SK-N-SH treated with all-trans-retinoic acid at 6 μM for 48 hours (cell line): ENCODE results near the gene PRKG2.

ENCODE experiments used
- ARNTL ChIP-seq: fragments of 450-650 bp; formaldehyde crosslinking; IDR thresholded peaks from 2 replicates; pipeline ENCODE4 v1.5.0; 2020; ENCODE audit warnings: low read depth, mild to moderate bottlenecking, moderate library complexity, borderline replicate concordance
- ESRRG ChIP-seq: fragments of 250-450 bp; sonication (Bioruptor Pico); IDR thresholded peaks from 2 replicates; pipeline ENCODE4 v1.6.1; 2021; ENCODE audit warnings: mild to moderate bottlenecking
- GLIS3 ChIP-seq: fragments of 250-450 bp; sonication (Bioruptor Pico); IDR thresholded peaks from 2 replicates; pipeline ENCODE4 v1.5.0; 2020; ENCODE audit warnings: mild to moderate bottlenecking, moderate library complexity
- PPARA ChIP-seq: fragments of 250-450 bp; sonication (Bioruptor Pico); IDR thresholded peaks from 2 replicates; pipeline ENCODE4 v1.5.0; 2020; ENCODE audit warnings: mild to moderate bottlenecking, borderline replicate concordance
- RARB ChIP-seq: fragments of 250-450 bp; sonication (Bioruptor Pico); IDR thresholded peaks from 2 replicates; pipeline ENCODE4 v1.8.0; 2021; ENCODE audit warnings: mild to moderate bottlenecking, moderate library complexity
- ZC3H10 ChIP-seq: fragments of 250-450 bp; sonication (Bioruptor Pico); IDR thresholded peaks from 2 replicates; pipeline ENCODE4 v1.5.1; 2021; ENCODE audit warnings: mild to moderate bottlenecking, moderate library complexity
- ZFP3 ChIP-seq: fragments of 250-450 bp; sonication (Bioruptor Pico); IDR thresholded peaks from 2 replicates; pipeline ENCODE4 v1.5.0; 2020; ENCODE audit warnings: mild to moderate bottlenecking, moderate library complexity
- ZFP30 ChIP-seq: fragments of 450-650 bp; formaldehyde crosslinking; IDR thresholded peaks from 2 replicates; pipeline ENCODE4 v1.5.0; 2022; ENCODE audit warnings: mild to moderate bottlenecking, moderate library complexity
- ZNF70 ChIP-seq: fragments of 450-650 bp; formaldehyde crosslinking; IDR thresholded peaks from 2 replicates; pipeline ENCODE4 v1.5.0; 2020; ENCODE audit warnings: mild to moderate bottlenecking, moderate library complexity
- TF ChIP-seq, protein P1 (sequence below): fragments of 250-450 bp; sonication (Bioruptor Pico); IDR thresholded peaks from 2 replicates; pipeline ENCODE4 v1.8.0; 2020; ENCODE audit warnings: mild to moderate bottlenecking, moderate library complexity, borderline replicate concordance
- TF ChIP-seq, protein P2 (sequence below): fragments of 250-450 bp; sonication (Bioruptor Pico); IDR thresholded peaks from 2 replicates; pipeline ENCODE4 v1.5.1; 2020; ENCODE audit warnings: low read depth, mild to moderate bottlenecking, moderate library complexity
- TF ChIP-seq, protein P3 (sequence below): fragments of 250-450 bp; sonication (Bioruptor Pico); IDR thresholded peaks from 2 replicates; pipeline ENCODE4 v1.8.0; 2021; ENCODE audit warnings: low read depth, mild to moderate bottlenecking, moderate library complexity, borderline replicate concordance

DNA sequence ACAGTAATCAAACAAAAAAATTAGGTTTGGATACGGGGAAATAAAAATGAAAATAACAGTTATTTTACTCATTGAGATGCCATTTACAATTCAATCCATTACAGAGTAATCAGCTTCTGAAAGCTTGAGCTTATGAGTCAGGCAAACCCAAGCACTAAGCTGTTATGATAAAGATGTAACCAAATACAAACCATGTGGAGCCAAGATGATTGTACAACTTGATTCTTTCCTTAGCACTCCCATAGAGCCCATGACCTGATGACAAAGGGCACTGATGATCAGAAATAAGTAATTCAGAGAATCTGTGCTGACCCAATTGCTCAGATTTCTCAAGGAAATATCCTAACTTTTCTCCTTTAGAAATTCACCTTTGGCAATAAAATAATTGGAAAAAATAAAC is 40.5 kb upstream of the PRKG2 start:
- TF ChIP-seq ZNF70, result no peak
- no peak for TF ChIP-seq ZFP30 (CRISPR knock-in tag)
- TF ChIP-seq, protein P1, sequence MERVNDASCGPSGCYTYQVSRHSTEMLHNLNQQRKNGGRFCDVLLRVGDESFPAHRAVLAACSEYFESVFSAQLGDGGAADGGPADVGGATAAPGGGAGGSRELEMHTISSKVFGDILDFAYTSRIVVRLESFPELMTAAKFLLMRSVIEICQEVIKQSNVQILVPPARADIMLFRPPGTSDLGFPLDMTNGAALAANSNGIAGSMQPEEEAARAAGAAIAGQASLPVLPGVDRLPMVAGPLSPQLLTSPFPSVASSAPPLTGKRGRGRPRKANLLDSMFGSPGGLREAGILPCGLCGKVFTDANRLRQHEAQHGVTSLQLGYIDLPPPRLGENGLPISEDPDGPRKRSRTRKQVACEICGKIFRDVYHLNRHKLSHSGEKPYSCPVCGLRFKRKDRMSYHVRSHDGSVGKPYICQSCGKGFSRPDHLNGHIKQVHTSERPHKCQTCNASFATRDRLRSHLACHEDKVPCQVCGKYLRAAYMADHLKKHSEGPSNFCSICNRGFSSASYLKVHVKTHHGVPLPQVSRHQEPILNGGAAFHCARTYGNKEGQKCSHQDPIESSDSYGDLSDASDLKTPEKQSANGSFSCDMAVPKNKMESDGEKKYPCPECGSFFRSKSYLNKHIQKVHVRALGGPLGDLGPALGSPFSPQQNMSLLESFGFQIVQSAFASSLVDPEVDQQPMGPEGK (CRISPR knock-in tag), result no peak
- no peak for TF ChIP-seq ESRRG (CRISPR knock-in tag)
- TF ChIP-seq RARB (CRISPR knock-in tag), result no peak
- TF ChIP-seq ARNTL, result no peak
- TF ChIP-seq, protein P2, sequence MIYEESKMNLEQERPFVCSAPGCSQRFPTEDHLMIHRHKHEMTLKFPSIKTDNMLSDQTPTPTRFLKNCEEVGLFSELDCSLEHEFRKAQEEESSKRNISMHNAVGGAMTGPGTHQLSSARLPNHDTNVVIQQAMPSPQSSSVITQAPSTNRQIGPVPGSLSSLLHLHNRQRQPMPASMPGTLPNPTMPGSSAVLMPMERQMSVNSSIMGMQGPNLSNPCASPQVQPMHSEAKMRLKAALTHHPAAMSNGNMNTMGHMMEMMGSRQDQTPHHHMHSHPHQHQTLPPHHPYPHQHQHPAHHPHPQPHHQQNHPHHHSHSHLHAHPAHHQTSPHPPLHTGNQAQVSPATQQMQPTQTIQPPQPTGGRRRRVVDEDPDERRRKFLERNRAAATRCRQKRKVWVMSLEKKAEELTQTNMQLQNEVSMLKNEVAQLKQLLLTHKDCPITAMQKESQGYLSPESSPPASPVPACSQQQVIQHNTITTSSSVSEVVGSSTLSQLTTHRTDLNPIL (CRISPR knock-in tag), result no peak
- no peak for TF ChIP-seq ZC3H10 (CRISPR knock-in tag)
- TF ChIP-seq, protein P3, sequence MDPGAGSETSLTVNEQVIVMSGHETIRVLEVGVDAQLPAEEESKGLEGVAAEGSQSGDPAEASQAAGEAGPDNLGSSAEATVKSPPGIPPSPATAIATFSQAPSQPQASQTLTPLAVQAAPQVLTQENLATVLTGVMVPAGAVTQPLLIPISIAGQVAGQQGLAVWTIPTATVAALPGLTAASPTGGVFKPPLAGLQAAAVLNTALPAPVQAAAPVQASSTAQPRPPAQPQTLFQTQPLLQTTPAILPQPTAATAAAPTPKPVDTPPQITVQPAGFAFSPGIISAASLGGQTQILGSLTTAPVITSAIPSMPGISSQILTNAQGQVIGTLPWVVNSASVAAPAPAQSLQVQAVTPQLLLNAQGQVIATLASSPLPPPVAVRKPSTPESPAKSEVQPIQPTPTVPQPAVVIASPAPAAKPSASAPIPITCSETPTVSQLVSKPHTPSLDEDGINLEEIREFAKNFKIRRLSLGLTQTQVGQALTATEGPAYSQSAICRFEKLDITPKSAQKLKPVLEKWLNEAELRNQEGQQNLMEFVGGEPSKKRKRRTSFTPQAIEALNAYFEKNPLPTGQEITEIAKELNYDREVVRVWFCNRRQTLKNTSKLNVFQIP (CRISPR knock-in tag), result no peak
- TF ChIP-seq ZFP3 (CRISPR knock-in tag), result no peak
- TF ChIP-seq PPARA, result no peak
- no peak for TF ChIP-seq GLIS3 (CRISPR knock-in tag)
